Naive thymus-derived CD8-positive, alpha-beta T cell (primary cell): ENCODE measurements around the gene TTL. TPM values are rescaled to one million over a fixed set of nuclear protein-coding genes. Genes with fewer than 3 reads are reported as not detected.
"Not testable (repeated sequence)": the region's sequence is repeated elsewhere in the genome, so short reads cannot be mapped to it uniquely, and the experiment has no call there.

Source experiments
- ATAC-seq, 2 donors: fragments of 150-1000 bp; cut with Tn5 transposase in 1 of 2; sonication (Bioruptor Pico), chemical (Tn5 transposase) in 1 of 2; 1 replicate in 1 of 2; 2 replicates in 1 of 2; pipeline ENCODE4 v1.10.0; 2021; ENCODE audit warnings: mild to moderate bottlenecking in 2 of 2, moderate library complexity in 2 of 2
- POLR2A ChIA-PET: fragments of 350-600 bp; sonication (Branson Sonifier 250); formaldehyde crosslinking; loops from one replicate; lab custom pipeline; 2021; ENCODE audit warnings: antibody characterized with exemption; lab: Charles Lee
- DNase-seq, 10 donors: peaks; one replicate each; pipeline versions ENCODE4 v3.0.0 to v3.0.0-alpha.2; 2020 to 2022
- H3K27ac Mint-ChIP-seq, 10 donors: one replicate each; pipeline ENCODE4 v1.8.0; 2020 to 2022; ENCODE audit warnings: mild to moderate bottlenecking in 10 of 10, mixed read lengths in 10 of 10, moderate library complexity in 4 of 10, inconsistent platforms in 1 of 10
- H3K27me3 Mint-ChIP-seq, 5 donors: one replicate each; pipeline ENCODE4 v1.8.0; 2021 to 2022; ENCODE audit warnings: mixed read lengths in 5 of 5
- H3K36me3 Mint-ChIP-seq, 3 donors: one replicate each; pipeline ENCODE4 v1.8.0; 2020 to 2022; ENCODE audit warnings: mixed read lengths in 3 of 3, mild to moderate bottlenecking in 2 of 3, inconsistent platforms in 1 of 3
- H3K4me1 Mint-ChIP-seq, 4 donors: one replicate each; pipeline ENCODE4 v1.8.0; 2021 to 2022; ENCODE audit warnings: mixed read lengths in 4 of 4
- H3K4me3 Mint-ChIP-seq, 10 donors: one replicate each; pipeline ENCODE4 v1.8.0; 2020 to 2022; ENCODE audit warnings: mild to moderate bottlenecking in 10 of 10, mixed read lengths in 10 of 10, moderate library complexity in 6 of 10, inconsistent platforms in 1 of 10
- H3K9me3 Mint-ChIP-seq, 9 donors: one replicate each; pipeline ENCODE4 v1.8.0; 2020 to 2022; ENCODE audit warnings: mixed read lengths in 9 of 9, mild to moderate bottlenecking in 3 of 9, inconsistent platforms in 1 of 9, moderate library complexity in 1 of 9
- polyA plus RNA-seq, 3 donors: library from polyadenylated mRNA; unstranded; fragments of 300-500 nt; fragmentation: Illumina TruSeq; gene quantifications; one replicate each; pipeline ENCODE4 v1.2.3, GENCODE V29; 2021
- total RNA-seq, 8 experiments: library from RNA in 2 of 8; stranded (reverse) in 2 of 8; gene quantifications; one replicate each; pipeline ENCODE4 v1.2.3 and lab custom pipeline; 2021 to 2026

TTL gene
- total RNA-seq (10 to 100 TPM; 15.8 to 18.9 TPM), polyA plus RNA-seq (1 to 10 TPM; 1.7 to 3.3 (median 3.3) TPM), total RNA-seq (lab: John Stamatoyannopoulos, UW) (18.2 to 49.6 (median 39.5) reads per million in 6 experiments)

DNA sequence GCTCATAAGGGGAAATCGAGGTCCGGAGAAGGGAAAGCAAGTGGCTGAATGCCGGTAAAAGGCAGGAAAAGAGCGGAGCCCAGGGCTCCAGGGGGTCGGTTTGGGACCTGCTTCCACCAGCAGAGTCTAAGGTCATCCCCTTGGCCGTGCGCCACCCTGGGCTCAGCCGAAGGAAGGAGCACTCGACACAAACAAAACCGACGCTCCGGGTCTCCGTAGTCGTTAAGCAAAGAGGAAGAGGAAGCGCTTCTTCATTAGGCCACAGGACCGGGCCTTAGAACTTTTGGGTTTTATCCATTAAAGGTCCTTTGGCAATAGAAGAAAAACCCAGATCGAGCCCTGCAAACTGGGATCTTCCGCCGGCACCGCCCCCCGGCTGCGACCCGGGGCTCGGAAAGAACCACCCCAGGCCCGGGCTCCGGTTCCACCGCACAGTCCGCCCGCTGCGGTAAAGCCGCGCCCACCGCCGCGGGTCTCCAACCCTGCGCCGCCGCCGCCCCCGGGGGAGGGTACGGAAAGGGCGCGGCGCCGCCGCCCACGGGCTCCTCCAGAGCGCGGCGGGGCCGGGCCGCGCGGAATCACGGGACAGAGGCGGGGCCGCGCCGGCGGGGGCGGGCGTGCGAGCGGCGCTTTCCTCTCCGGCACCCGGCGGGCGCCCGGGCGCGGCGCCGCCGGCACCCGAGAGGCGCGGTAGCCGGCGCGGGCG, at the start of gene TTL:
Gene TTL, plus strand, starts transcription at position 629 of the 706 bp plus-strand sequence. CDS start 189 bp downstream, outside the sequence.
- Mint-ChIP-seq H3K9me3 (no peaks in the 10 kb centered on the region), H3K27ac (peak within 1 kb of the TSS; percentile 89 to 94 (median 93)), H3K4me3 (peak within 1 kb of the TSS; percentile 88 to 99 (median 98)), H3K36me3 (no peaks in the 10 kb centered on the region), H3K27me3 (peaks cover 0 to 1% (median 0%) of the 10 kb centered on the region in 5 donors), H3K4me1 (peaks cover 18 to 42% (median 24%) of the 10 kb centered on the region in 4 donors)
- peak; percentile 62 to 83 (median 74) for DNase-seq
- peak; percentile 72 to 78 for ATAC-seq
- POLR2A ChIA-PET = interaction anchor here (1.5 to 2.2 kb wide), 2 partner anchors 61 to 102 kb away, joined by 4 to 6 read pairs; partner anchors contain the start of genes CHCHD5 and POLR1B

GRCh38 chr2:112432390-112432734, 49.6 kb upstream of the TTL start:
- ATAC-seq, H3K27me3 Mint-ChIP-seq, H3K9me3 Mint-ChIP-seq, H3K36me3 Mint-ChIP-seq, DNase-seq: not testable (repeated sequence)
- peak overlapping the region in 9 of 10 donors; percentile 48 to 93 (median 86) for H3K27ac Mint-ChIP-seq
- H3K4me1 Mint-ChIP-seq = peaks cover 8 to 26% (median 19%) of the 10 kb centered on the region in 4 donors
- peak overlapping the region; percentile 73 to 86 (median 81) for H3K4me3 Mint-ChIP-seq
- POLR2A ChIA-PET = interaction anchor here (1.0 to 1.1 kb wide), 2 partner anchors 173 to 178 kb away, joined by 3 read pairs; no protein-coding TSS in a partner anchor

- ATAC-seq = peak in 1 of 2 donors; percentile 65
- not testable (repeated sequence) for H3K27me3 Mint-ChIP-seq, H3K9me3 Mint-ChIP-seq, H3K36me3 Mint-ChIP-seq
- peak in 5 of 10 donors; percentile 15 to 53 (median 52) for DNase-seq
- Mint-ChIP-seq H3K27ac (peak overlapping the region in 9 of 10 donors; percentile 48 to 93 (median 86)), H3K4me1 (peaks cover 8 to 26% (median 19%) of the 10 kb centered on the region in 4 donors), H3K4me3 (peak overlapping the region; percentile 73 to 86 (median 81))
- POLR2A ChIA-PET = interaction anchor here (0.6 to 1.1 kb wide), 3 partner anchors 173 to 307 kb away, joined by 3 to 4 read pairs (median 3); no protein-coding TSS in a partner anchor
Observed at GRCh38 chr2:112432735-112433479, 49.0 kb upstream of the TTL start.

DNA sequence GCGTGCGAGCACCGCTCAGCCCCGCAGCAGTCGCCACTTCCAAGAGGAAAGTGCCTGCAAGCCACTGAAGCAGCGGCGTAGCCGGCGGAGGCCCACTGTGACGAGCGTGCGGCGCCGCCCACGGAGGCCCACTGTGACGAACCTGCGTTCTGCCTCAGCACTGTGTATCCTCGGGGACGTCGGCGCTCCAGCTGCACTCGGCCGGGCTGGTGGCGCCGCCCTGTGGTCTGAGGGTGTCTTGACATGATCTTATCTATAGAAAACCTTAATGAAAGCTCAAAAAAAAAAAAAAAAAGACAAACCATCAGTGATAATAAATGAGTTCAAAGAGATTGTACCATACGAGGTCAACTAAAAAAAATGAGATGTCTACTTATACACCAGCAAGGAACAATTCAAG, 48.5 kb upstream of the TTL start, which contains the start of gene RGPD8:
Gene RGPD8, minus strand, starts transcription at position 166 of the 400 bp plus-strand sequence. CDS start 192 bp downstream, outside the sequence.
- H3K27me3 Mint-ChIP-seq, H3K36me3 Mint-ChIP-seq, H3K9me3 Mint-ChIP-seq: not testable (repeated sequence)
- Mint-ChIP-seq H3K4me1 (peaks cover 8 to 26% (median 19%) of the 10 kb centered on the region in 4 donors), H3K4me3 (peak within 1 kb of the TSS; percentile 73 to 86 (median 81)), H3K27ac (peak within 1 kb of the TSS; percentile 48 to 93 (median 87))
- POLR2A ChIA-PET = interaction anchor here (0.6 kb wide), 1 partner anchor 307 kb away, joined by 4 read pairs; no protein-coding TSS in a partner anchor
- ATAC-seq (peak; percentile 99), DNase-seq (peak; percentile 76 to 95 (median 90))

GRCh38 chr2:112433932-112434730, 47.8 kb upstream of the TTL start:
- no peak for DNase-seq
- peak overlapping the region in 1 of 10 donors; percentile 74 for H3K4me3 Mint-ChIP-seq
- H3K36me3 Mint-ChIP-seq = no peaks in the 10 kb centered on the region
- H3K27ac Mint-ChIP-seq = peak overlapping the region in 1 of 10 donors; percentile 73
- H3K4me1 Mint-ChIP-seq = peaks cover 8 to 26% (median 19%) of the 10 kb centered on the region in 4 donors
- ATAC-seq = no peak
- POLR2A ChIA-PET = interaction anchor here (0.5 kb wide), 1 partner anchor 159 kb away, joined by 4 read pairs; no protein-coding TSS in a partner anchor
- no peaks in the 10 kb centered on the region for H3K9me3 Mint-ChIP-seq
- H3K27me3 Mint-ChIP-seq = peaks cover 4 to 11% (median 6%) of the 10 kb centered on the region in 5 donors

DNA sequence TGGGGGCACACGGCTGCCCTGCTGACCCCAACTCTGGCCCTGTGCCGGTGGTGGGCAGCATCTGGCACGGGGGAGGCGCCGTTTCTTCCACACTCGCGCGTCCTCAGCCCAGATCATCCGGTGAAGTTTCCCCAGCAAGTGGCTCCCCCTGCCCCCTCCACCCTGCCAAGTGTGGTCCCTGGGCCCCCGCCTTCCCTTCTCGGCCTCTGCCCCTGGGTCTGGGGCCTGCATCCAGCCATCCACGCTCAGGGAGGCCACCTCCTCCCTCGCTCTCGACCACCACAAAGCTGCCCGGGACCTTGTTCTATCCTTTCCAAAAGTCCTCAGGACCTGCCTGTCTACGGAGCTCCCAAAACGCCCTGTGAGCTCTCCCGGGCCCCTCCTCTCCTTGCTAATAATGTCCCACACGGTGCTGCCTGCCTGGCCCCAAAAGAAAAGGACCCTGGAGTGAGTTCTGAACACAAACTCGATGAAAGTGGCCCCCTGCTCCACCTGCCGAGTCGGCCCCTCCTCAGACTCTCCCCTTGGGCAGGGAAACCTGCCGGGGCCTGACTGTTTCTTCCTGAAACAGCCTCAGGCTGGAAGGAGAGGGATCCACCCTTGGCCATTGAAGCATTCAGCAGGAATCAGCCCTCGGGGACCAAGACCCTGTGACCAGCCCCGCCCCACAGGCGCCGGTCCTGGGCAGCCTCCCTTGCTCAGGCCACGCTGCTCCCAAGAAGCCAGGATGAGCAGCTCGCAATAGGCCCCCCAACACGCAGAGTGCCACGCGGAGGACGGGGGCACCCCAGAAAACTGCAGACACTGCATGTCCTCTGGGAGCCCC, 46.9 kb upstream of the TTL start:
- Mint-ChIP-seq H3K27ac (peak overlapping the region in 2 of 10 donors; percentile 27 to 35), H3K4me3 (peak overlapping the region in 1 of 10 donors; percentile 51), H3K4me1 (peaks cover 5 to 22% (median 16%) of the 10 kb centered on the region in 4 donors), H3K27me3 (peaks cover 4 to 11% (median 6%) of the 10 kb centered on the region in 5 donors)
- POLR2A ChIA-PET, H3K36me3 Mint-ChIP-seq, H3K9me3 Mint-ChIP-seq, DNase-seq, ATAC-seq: not testable (repeated sequence)

DNA sequence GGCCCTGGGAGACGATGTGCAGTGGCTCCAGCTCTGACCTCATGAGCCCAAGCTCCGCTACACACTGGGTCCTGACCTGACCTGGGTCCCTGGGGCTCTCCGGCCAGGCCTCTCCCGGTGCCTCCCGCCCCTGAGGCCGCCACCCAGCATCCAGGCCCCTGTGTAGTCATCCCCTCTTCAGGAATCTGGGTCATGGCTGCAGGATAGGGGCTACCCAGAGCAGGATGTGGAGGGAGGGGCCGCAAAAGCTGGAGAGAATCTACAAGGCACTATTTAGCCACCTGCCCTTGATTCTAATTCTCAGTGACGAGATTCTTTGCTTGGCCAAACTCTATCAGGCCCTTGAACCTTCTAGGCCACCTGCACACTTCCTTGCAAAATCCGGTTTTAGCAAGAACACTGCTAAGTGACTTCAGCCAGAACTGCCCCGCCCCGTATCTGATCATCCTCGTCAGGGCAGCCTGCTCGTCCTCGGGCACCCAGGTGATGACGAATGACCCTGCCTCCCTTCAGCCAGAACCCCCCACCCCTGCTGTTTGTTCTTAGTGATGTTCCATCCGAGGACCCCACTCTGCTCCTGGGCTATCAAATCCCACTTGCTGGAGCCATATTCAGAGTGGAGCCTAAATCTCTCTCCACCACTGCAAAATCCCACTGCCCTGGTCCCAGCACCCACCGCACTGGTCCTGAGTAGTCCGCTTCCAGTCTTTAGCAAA, 46.1 kb upstream of the TTL start:
- H3K36me3 Mint-ChIP-seq, H3K4me3 Mint-ChIP-seq, H3K9me3 Mint-ChIP-seq, H3K27ac Mint-ChIP-seq, POLR2A ChIA-PET, DNase-seq, ATAC-seq: not testable (repeated sequence)
- peaks cover 4 to 19% (median 14%) of the 10 kb centered on the region in 4 donors for H3K4me1 Mint-ChIP-seq
- H3K27me3 Mint-ChIP-seq = peaks cover 4 to 14% (median 6%) of the 10 kb centered on the region in 5 donors

- H3K9me3 Mint-ChIP-seq, H3K4me3 Mint-ChIP-seq, H3K36me3 Mint-ChIP-seq, H3K4me1 Mint-ChIP-seq, POLR2A ChIA-PET, ATAC-seq, H3K27ac Mint-ChIP-seq, DNase-seq: not testable (repeated sequence)
- H3K27me3 Mint-ChIP-seq = peaks cover 4 to 14% (median 6%) of the 10 kb centered on the region in 5 donors
Observed at GRCh38 chr2:112436993-112437392, 45.0 kb upstream of the TTL start.

DNA sequence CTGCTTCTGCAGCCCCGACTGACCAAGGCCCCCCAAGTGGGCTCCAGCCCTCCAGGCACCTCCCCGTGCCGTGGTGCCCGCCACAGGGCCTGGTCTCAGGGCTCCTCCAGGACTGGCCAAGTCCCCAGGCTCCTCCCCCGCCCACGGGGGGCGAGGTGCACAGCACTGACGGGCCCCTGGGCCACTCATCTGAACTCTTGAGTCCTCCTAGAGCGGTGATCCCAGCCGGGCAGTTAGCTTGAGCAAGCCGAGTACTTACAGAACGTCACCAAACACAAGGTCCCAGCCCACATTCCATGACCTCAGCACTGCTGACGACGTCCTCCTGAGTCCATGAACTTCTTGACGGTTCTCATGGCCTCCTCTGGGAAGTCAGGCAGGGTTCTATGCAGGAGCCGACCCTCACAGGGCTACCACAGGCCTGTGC, 44.5 kb upstream of the TTL start:
- H3K4me3 Mint-ChIP-seq, POLR2A ChIA-PET, ATAC-seq: not testable (repeated sequence)

DNA sequence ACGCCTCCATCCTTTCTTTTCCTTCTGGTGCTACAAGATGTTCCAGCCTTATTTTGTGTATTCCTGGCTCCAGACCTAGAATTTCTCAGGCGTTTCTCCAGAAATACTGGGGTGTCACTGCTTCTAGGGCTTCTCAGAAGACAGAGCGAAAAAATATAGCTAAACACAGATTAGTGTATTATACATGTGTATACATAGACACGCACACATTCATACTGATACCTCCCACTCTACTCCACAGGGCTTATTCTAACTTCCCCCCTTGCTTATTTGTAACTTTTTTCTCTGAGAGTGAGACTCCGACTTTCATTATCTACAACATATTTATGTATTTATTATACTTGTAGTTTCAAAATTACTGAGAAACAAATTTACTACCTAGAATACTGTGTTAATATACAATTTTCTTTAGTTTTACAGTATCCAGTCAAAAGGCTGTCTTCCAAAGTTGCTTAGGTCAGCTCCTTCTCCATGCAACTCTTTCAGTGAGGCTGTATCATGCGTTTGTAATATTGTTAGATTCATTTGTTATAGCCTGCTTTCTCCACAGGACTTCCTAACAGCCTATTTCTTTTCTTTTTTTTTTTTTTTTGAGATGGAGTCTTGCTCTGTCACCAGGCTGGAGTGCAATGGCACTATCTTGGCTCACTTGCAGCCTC, 43.2 kb upstream of the TTL start:
- peaks cover 4 to 17% (median 6%) of the 10 kb centered on the region in 5 donors for H3K27me3 Mint-ChIP-seq
- DNase-seq, H3K9me3 Mint-ChIP-seq, H3K36me3 Mint-ChIP-seq, H3K4me1 Mint-ChIP-seq, ATAC-seq, POLR2A ChIA-PET, H3K4me3 Mint-ChIP-seq, H3K27ac Mint-ChIP-seq: not testable (repeated sequence)

More for the DNA sequence above, 44.5 kb upstream of the TTL start:
- DNase-seq, H3K36me3 Mint-ChIP-seq, H3K9me3 Mint-ChIP-seq, H3K4me1 Mint-ChIP-seq: not testable (repeated sequence)
- Mint-ChIP-seq H3K27ac (peak overlapping the region in 1 of 10 donors; percentile 34), H3K27me3 (peaks cover 4 to 16% (median 6%) of the 10 kb centered on the region in 5 donors)
